ENCODE data around the gene GPX2.

DNA sequence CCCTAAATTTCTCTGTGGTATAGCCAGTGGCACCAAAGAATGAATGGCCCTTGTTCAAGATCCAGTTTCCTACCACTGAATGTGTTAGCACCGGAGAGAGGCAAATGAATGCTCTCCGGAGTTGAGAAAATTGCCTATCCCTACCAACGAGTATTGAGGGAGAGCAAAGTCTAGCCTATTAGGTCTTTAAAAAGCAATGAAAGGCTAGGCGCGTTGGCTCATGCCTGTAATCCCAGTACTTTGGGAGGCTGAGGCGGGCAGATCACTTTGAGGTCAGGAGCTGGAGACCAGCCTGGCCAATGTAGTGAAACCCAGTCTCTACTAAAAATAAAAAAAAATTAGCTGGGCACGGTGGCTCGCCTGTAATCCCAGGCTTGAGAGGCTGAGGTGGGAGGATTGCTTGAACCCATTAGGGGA lies 30.5 kb upstream of the GPX2 start:
- TF ChIP-seq CTCF (IDR thresholded peaks at IDR 0.05): no peak
- TF ChIP-seq POLR2A (IDR thresholded peaks at IDR 0.05): no peak
